ENCODE results near the gene BRS3.

DNA sequence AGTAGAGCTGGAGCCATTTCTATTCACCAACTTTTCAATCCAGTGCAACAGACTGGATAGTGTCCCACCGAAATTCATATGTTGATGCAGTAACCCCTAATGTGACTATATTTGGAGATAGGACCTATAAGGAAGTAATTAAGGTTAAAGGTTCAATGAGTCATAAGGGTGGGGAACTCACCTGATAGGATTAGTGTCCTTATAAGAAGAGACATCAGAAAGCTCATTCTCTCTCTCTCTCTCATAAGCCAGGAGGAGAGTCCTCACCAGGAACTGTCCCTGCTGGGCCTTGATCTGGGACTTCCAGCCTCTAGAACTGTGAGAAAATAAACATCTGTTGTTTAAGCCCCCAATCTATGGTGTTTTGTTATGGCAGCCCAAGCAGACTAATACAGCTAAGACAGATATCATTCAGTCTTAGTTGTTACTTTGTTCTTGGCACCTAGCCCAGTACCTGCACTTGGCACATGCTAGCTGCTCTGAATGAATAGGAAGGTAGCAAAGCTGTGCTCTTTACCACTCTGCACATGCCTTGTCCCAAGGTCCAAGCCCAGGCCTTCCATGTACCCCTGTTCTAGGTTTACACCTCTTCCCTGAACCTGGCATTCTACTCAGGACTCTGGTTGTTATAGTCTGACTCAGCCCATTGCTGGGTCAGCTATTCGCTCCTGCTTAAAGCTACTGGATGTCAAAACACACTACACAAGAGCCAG lies 19.2 kb upstream of the BRS3 start:
- TF ChIP-seq FOXS1 (CRISPR knock-in tag; IDR thresholded peaks at IDR 0.05) (no peak), POLR2A (IDR thresholded peaks at IDR 0.05; ENCODE audit: low read length) (no peak), CHD4 (IDR thresholded peaks at IDR 0.05; ENCODE audit: borderline replicate concordance) (no peak), EP300 (IDR thresholded peaks at IDR 0.05) (no peak), ZSCAN20 (CRISPR knock-in tag; IDR thresholded peaks at IDR 0.05) (no peak), EHMT2 (IDR thresholded peaks at IDR 0.05; ENCODE audit: low read depth) (no peak), MAZ (IDR thresholded peaks at IDR 0.05; ENCODE audit: borderline replicate concordance, low read depth, low read length) (no peak)
- TF ChIP-seq, protein P1, sequence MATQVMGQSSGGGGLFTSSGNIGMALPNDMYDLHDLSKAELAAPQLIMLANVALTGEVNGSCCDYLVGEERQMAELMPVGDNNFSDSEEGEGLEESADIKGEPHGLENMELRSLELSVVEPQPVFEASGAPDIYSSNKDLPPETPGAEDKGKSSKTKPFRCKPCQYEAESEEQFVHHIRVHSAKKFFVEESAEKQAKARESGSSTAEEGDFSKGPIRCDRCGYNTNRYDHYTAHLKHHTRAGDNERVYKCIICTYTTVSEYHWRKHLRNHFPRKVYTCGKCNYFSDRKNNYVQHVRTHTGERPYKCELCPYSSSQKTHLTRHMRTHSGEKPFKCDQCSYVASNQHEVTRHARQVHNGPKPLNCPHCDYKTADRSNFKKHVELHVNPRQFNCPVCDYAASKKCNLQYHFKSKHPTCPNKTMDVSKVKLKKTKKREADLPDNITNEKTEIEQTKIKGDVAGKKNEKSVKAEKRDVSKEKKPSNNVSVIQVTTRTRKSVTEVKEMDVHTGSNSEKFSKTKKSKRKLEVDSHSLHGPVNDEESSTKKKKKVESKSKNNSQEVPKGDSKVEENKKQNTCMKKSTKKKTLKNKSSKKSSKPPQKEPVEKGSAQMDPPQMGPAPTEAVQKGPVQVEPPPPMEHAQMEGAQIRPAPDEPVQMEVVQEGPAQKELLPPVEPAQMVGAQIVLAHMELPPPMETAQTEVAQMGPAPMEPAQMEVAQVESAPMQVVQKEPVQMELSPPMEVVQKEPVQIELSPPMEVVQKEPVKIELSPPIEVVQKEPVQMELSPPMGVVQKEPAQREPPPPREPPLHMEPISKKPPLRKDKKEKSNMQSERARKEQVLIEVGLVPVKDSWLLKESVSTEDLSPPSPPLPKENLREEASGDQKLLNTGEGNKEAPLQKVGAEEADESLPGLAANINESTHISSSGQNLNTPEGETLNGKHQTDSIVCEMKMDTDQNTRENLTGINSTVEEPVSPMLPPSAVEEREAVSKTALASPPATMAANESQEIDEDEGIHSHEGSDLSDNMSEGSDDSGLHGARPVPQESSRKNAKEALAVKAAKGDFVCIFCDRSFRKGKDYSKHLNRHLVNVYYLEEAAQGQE (IDR thresholded peaks at IDR 0.05): no peak
- TF ChIP-seq, protein P2, sequence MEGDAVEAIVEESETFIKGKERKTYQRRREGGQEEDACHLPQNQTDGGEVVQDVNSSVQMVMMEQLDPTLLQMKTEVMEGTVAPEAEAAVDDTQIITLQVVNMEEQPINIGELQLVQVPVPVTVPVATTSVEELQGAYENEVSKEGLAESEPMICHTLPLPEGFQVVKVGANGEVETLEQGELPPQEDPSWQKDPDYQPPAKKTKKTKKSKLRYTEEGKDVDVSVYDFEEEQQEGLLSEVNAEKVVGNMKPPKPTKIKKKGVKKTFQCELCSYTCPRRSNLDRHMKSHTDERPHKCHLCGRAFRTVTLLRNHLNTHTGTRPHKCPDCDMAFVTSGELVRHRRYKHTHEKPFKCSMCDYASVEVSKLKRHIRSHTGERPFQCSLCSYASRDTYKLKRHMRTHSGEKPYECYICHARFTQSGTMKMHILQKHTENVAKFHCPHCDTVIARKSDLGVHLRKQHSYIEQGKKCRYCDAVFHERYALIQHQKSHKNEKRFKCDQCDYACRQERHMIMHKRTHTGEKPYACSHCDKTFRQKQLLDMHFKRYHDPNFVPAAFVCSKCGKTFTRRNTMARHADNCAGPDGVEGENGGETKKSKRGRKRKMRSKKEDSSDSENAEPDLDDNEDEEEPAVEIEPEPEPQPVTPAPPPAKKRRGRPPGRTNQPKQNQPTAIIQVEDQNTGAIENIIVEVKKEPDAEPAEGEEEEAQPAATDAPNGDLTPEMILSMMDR (IDR thresholded peaks at IDR 0.05): no peak
- TF ChIP-seq, protein P3, sequence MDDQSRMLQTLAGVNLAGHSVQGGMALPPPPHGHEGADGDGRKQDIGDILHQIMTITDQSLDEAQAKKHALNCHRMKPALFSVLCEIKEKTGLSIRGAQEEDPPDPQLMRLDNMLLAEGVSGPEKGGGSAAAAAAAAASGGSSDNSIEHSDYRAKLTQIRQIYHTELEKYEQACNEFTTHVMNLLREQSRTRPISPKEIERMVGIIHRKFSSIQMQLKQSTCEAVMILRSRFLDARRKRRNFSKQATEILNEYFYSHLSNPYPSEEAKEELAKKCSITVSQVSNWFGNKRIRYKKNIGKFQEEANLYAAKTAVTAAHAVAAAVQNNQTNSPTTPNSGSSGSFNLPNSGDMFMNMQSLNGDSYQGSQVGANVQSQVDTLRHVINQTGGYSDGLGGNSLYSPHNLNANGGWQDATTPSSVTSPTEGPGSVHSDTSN (IDR thresholded peaks at IDR 0.05): no peak
- TF ChIP-seq, protein P4, sequence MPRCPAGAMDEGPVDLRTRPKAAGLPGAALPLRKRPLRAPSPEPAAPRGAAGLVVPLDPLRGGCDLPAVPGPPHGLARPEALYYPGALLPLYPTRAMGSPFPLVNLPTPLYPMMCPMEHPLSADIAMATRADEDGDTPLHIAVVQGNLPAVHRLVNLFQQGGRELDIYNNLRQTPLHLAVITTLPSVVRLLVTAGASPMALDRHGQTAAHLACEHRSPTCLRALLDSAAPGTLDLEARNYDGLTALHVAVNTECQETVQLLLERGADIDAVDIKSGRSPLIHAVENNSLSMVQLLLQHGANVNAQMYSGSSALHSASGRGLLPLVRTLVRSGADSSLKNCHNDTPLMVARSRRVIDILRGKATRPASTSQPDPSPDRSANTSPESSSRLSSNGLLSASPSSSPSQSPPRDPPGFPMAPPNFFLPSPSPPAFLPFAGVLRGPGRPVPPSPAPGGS (IDR thresholded peaks at IDR 0.05): no peak
